ENCODE data around the gene ZNF664. TPM values are rescaled to one million over a fixed set of nuclear protein-coding genes. Genes with fewer than 3 reads are reported as not detected.

ZNF664 gene
- total and polyA plus RNA-seq, 2 donors (not counting 1 experiment from before 2014, with no cell fraction given) = 14.3 to 47.1 TPM

DNA sequence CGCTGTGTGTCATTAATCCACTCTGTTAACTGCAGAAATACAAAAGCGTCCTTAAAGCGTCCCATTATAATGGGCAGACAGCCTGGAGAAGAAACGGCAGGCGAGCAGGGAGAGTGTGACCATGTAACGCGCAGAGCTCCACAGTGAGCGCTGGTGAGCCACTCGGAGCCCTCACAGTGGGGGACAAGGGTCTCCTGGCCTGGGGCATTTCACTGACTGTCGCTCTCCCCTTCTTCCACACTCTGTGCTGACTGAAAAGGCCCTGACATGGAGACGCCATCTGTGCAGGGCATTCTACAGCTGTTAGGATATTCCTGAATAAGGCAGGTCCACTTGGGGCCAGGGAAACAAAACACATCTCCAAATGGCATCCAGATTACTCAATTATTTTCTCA is 24.6 kb upstream of the ZNF664 start:
- Mint-ChIP-seq H3K4me3 (no peak overlapping the region), H3K4me1 (no peaks in the 10 kb centered on the region), H3K9me3 (ENCODE audit: insufficient read depth) (no peaks in the 10 kb centered on the region), H3K27me3 (no peaks in the 10 kb centered on the region), H3K27ac (no peak overlapping the region)
- POLR2A ChIA-PET = no interaction called here
- Histone ChIP-seq H3K36me3 (replicated peaks in 1 of 2; ENCODE audit: control extremely low read depth in 1 of 2, control insufficient read depth in 1 of 2, extremely low read depth in 1 of 2, insufficient read depth in 2 of 2, low read length in 1 of 2) (peaks cover 5 to 18% of the 10 kb centered on the region in 2 experiments), H3K27me3 (replicated peaks in 1 of 4; ENCODE audit: control extremely low read depth in 1 of 4, control insufficient read depth in 3 of 4, insufficient read depth in 4 of 4, low read length in 3 of 4) (no peaks in the 10 kb centered on the region), H4K20me1 (ENCODE audit: control insufficient read depth, insufficient read depth, low read length, poor library complexity, severe bottlenecking) (peaks cover 6% of the 10 kb centered on the region), H3K4me1 (ENCODE audit: control insufficient read depth in 2 of 2, insufficient read depth in 2 of 2, low read length in 2 of 2) (no peaks in the 10 kb centered on the region), H3K9me3 (ENCODE audit: control extremely low read depth in 1 of 3, control insufficient read depth in 2 of 3, insufficient read depth in 1 of 3, low read length in 2 of 3) (no peaks in the 10 kb centered on the region), H3K9ac (ENCODE audit: low read length) (no peak overlapping the region), H3K79me2 (ENCODE audit: control insufficient read depth, insufficient read depth, low read length) (peaks cover 8% of the 10 kb centered on the region), H3K4me2 (replicated peaks; ENCODE audit: low read depth, low read length, poor library complexity, severe bottlenecking) (no peak overlapping the region), H3K27ac (ENCODE audit: low read length in 2 of 2) (no peak overlapping the region), H2AFZ (ENCODE audit: insufficient read depth, low read depth, low read length, poor library complexity, severe bottlenecking) (no peak overlapping the region), H3K4me3 (ENCODE audit: control extremely low read depth in 1 of 5, extremely low read depth in 1 of 5, insufficient read depth in 1 of 5, low read depth in 2 of 5, low read length in 4 of 5) (no peak overlapping the region)
- 97% methylated on average over 11 of the region's 11 CpGs for WGBS (ENCODE audit: insufficient coverage)
- CTCF ChIA-PET = no interaction called here
- intact Hi-C loops (cut with micrococcal nuclease) = no loop called here
- ATAC-seq (ENCODE audit: low read depth) (no peak), DNase-seq (no peak)
- TF ChIP-seq EZH2 (IDR thresholded peaks at IDR 0.05; ENCODE audit: borderline replicate concordance, insufficient read depth, low read depth, low read length, poor library complexity, severe bottlenecking) = no peak
- TF ChIP-seq, protein P1, sequence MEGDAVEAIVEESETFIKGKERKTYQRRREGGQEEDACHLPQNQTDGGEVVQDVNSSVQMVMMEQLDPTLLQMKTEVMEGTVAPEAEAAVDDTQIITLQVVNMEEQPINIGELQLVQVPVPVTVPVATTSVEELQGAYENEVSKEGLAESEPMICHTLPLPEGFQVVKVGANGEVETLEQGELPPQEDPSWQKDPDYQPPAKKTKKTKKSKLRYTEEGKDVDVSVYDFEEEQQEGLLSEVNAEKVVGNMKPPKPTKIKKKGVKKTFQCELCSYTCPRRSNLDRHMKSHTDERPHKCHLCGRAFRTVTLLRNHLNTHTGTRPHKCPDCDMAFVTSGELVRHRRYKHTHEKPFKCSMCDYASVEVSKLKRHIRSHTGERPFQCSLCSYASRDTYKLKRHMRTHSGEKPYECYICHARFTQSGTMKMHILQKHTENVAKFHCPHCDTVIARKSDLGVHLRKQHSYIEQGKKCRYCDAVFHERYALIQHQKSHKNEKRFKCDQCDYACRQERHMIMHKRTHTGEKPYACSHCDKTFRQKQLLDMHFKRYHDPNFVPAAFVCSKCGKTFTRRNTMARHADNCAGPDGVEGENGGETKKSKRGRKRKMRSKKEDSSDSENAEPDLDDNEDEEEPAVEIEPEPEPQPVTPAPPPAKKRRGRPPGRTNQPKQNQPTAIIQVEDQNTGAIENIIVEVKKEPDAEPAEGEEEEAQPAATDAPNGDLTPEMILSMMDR (IDR thresholded peaks at IDR 0.05) = no peak

DNA sequence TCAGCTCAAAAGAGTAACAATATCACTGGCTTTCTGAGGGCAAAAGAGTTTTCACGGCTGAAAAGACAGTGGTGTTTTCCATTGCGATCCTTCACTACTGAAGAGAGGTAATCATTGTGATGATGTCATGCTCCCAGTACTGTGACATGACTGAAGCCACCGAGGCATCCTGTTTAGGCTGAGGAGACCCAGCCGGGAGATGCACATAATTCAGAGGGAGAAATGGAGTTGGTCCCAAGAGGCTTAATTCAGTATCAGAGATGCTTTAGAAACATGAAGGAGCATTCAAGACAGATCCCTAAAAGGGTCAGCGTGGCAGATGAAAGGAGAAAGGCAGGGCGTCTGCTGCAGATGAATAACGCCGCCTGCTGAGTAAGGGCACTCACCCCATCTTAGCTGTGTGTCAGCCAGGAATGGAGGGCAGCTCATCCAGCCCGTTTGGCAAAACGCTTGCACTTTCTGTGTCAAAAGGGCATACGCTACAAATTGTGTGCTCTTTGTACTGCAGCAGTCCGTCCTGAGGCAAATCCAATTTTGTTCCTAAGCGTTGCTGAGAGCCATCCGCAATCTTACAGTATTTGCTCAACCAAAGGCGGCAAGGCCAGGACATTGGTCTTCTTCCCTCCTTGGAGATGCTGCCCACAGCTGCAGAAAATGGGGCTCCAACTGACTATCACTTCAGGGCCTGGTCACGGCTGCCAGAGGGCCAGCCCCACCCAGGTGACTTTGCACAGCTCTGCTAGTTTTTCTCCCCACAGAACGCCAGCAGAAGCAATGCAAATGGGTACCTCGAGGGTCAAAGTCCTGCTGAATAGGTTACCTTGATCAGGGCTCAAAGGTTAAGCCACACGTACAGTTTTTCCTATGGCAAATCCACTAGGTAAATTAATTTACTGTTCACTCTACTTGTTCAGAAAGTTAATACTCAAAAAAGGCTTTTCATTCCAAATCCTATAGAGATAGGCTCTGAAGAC is 23.9 kb upstream of the ZNF664 start:
- Histone ChIP-seq H3K79me2 (ENCODE audit: control insufficient read depth, insufficient read depth, low read length) (peaks cover 8% of the 10 kb centered on the region), H3K9me3 (ENCODE audit: control extremely low read depth in 1 of 3, control insufficient read depth in 2 of 3, insufficient read depth in 1 of 3, low read length in 2 of 3) (no peaks in the 10 kb centered on the region), H3K9ac (ENCODE audit: low read length) (no peak overlapping the region), H3K4me1 (ENCODE audit: control insufficient read depth in 2 of 2, insufficient read depth in 2 of 2, low read length in 2 of 2) (no peaks in the 10 kb centered on the region), H3K36me3 (replicated peaks in 1 of 2; ENCODE audit: control extremely low read depth in 1 of 2, control insufficient read depth in 1 of 2, extremely low read depth in 1 of 2, insufficient read depth in 2 of 2, low read length in 1 of 2) (peaks cover 3 to 12% of the 10 kb centered on the region in 2 experiments), H4K20me1 (ENCODE audit: control insufficient read depth, insufficient read depth, low read length, poor library complexity, severe bottlenecking) (peaks cover 6% of the 10 kb centered on the region), H3K4me3 (ENCODE audit: control extremely low read depth in 1 of 5, extremely low read depth in 1 of 5, insufficient read depth in 1 of 5, low read depth in 2 of 5, low read length in 4 of 5) (no peak overlapping the region), H2AFZ (ENCODE audit: insufficient read depth, low read depth, low read length, poor library complexity, severe bottlenecking) (no peak overlapping the region), H3K27me3 (replicated peaks in 1 of 4; ENCODE audit: control extremely low read depth in 1 of 4, control insufficient read depth in 3 of 4, insufficient read depth in 4 of 4, low read length in 3 of 4) (no peaks in the 10 kb centered on the region), H3K4me2 (replicated peaks; ENCODE audit: low read depth, low read length, poor library complexity, severe bottlenecking) (no peak overlapping the region), H3K27ac (ENCODE audit: low read length in 2 of 2) (no peak overlapping the region)
- H3K27ac Mint-ChIP-seq = no peak overlapping the region
- intact Hi-C loops (cut with micrococcal nuclease) = no loop called here
- H3K9me3 Mint-ChIP-seq (ENCODE audit: insufficient read depth) = no peaks in the 10 kb centered on the region
- no peaks in the 10 kb centered on the region for H3K4me1 Mint-ChIP-seq
- POLR2A ChIA-PET = no interaction called here
- ATAC-seq (ENCODE audit: low read depth) (no peak), DNase-seq (no peak)
- TF ChIP-seq, protein P1 (IDR thresholded peaks at IDR 0.05) = no peak
- TF ChIP-seq EZH2 (IDR thresholded peaks at IDR 0.05; ENCODE audit: borderline replicate concordance, insufficient read depth, low read depth, low read length, poor library complexity, severe bottlenecking) = no peak
- WGBS (ENCODE audit: insufficient coverage) = 93% methylated on average over 19 of the region's 19 CpGs
- no peak overlapping the region for H3K4me3 Mint-ChIP-seq
- no peaks in the 10 kb centered on the region for H3K27me3 Mint-ChIP-seq
- CTCF ChIA-PET = no interaction called here
